ENCODE measurements around the gene SND1.

- TF ChIP-seq, protein P1, sequence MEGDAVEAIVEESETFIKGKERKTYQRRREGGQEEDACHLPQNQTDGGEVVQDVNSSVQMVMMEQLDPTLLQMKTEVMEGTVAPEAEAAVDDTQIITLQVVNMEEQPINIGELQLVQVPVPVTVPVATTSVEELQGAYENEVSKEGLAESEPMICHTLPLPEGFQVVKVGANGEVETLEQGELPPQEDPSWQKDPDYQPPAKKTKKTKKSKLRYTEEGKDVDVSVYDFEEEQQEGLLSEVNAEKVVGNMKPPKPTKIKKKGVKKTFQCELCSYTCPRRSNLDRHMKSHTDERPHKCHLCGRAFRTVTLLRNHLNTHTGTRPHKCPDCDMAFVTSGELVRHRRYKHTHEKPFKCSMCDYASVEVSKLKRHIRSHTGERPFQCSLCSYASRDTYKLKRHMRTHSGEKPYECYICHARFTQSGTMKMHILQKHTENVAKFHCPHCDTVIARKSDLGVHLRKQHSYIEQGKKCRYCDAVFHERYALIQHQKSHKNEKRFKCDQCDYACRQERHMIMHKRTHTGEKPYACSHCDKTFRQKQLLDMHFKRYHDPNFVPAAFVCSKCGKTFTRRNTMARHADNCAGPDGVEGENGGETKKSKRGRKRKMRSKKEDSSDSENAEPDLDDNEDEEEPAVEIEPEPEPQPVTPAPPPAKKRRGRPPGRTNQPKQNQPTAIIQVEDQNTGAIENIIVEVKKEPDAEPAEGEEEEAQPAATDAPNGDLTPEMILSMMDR (conservative IDR thresholded peaks at IDR 0.05; ENCODE audit: low read depth, low read length) = no peak
- TF ChIP-seq EZH2phosphoT487 (IDR thresholded peaks at IDR 0.05; ENCODE audit: borderline replicate concordance, low read length) = no peak
- no peak for TF ChIP-seq EZH2 (IDR thresholded peaks at IDR 0.05; ENCODE audit: low read length, unreplicated experiment)
Measured at GRCh38 chr7:127865466-127865865, 213.5 kb downstream of the SND1 start.

Measured in PC-3 (cell line).